ENCODE data around the gene SDK1.

DNA sequence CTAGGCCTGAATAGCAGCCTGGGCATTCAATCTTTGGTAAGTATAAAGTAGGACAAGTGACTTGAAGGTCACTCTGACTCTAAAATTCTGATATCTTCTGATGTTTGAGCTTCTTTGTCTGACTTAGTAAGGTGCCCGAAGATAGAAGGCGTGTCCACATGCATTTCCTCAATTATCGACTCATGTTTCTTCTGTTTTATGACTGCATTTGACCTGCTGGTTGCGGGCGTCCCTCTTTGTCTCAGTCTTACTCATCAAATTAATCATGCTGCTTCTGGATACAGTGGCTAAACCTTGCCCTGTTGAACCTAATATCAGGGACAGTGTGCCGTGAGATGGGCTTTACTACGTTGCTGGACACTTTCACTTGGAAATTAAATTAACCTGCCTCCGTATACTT is 534.1 kb downstream of the SDK1 start:
- TF ChIP-seq EZH2phosphoT487 (IDR thresholded peaks at IDR 0.05; ENCODE audit: insufficient read depth, low read depth), result no peak
- TF ChIP-seq EZH2 (IDR thresholded peaks at IDR 0.05; ENCODE audit: insufficient read depth, poor library complexity, severe bottlenecking), result no peak

Measured in GM23248 (cell line).